Neural progenitor cell (in vitro differentiated cells): ENCODE data around the gene KCNIP1. TPM values are rescaled to one million over a fixed set of nuclear protein-coding genes. Genes with fewer than 3 reads are reported as not detected.

Experiments used
- DNase-seq: peaks from one replicate; pipeline ENCODE4 v3.0.0-alpha.2; 2016; ENCODE audit warnings: low spot score
- H2AFZ ChIP-seq: fragments of 200-600 bp; sonication (generic); replicated peaks from 2 replicates; pipeline ENCODE4 v1.6.1; 2016; ENCODE audit warnings: antibody characterized with exemption
- H3F3A ChIP-seq: fragments of 200-600 bp; sonication (generic); 2 replicates; pipeline ENCODE4 v1.6.1; 2016; ENCODE audit warnings: antibody characterized with exemption, low read depth
- H3K27ac ChIP-seq: fragments of 200-600 bp; sonication (generic); 2 replicates; pipeline ENCODE4 v1.5.1; 2016; ENCODE audit warnings: mild to moderate bottlenecking
- H3K27me3 ChIP-seq: fragments of 200-600 bp; sonication (generic); 2 replicates; pipeline ENCODE4 v1.6.1; 2016; ENCODE audit warnings: mild to moderate bottlenecking, moderate library complexity
- H3K36me3 ChIP-seq: fragments of 200-600 bp; sonication (generic); 2 replicates; pipeline ENCODE4 v1.5.1; 2016
- H3K4me1 ChIP-seq: fragments of 200-600 bp; sonication (generic); 2 replicates; pipeline ENCODE4 v1.6.1; 2016; ENCODE audit warnings: mixed run types
- H3K4me2 ChIP-seq: fragments of 200-600 bp; sonication (generic); 2 replicates; pipeline ENCODE4 v1.6.1; 2016
- H3K4me3 ChIP-seq: fragments of 200-600 bp; sonication (generic); 2 replicates; pipeline ENCODE4 v1.5.1; 2016
- H3K79me2 ChIP-seq: fragments of 200-600 bp; sonication (generic); 2 replicates; pipeline ENCODE4 v1.6.1; 2016; ENCODE audit warnings: low read depth
- H3K9ac ChIP-seq: fragments of 200-600 bp; sonication (generic); 2 replicates; pipeline ENCODE4 v1.6.1; 2016
- H3K9me3 ChIP-seq: fragments of 200-600 bp; sonication (generic); 2 replicates; pipeline ENCODE4 v1.5.1; 2016; ENCODE audit warnings: low read depth
- H4K20me1 ChIP-seq: fragments of 200-600 bp; sonication (generic); 2 replicates; pipeline ENCODE4 v1.6.1; 2016; ENCODE audit warnings: low read depth
- H3K27ac Mint-ChIP-seq: 3 replicates; pipeline ENCODE4 v1.8.0; 2021; ENCODE audit warnings: mixed read lengths
- H3K27me3 Mint-ChIP-seq: 2 replicates; pipeline ENCODE4 v1.8.0; 2022; ENCODE audit warnings: low read depth, mild to moderate bottlenecking, inconsistent platforms, moderate library complexity, mixed read lengths; ENCODE audit not compliant: insufficient read depth
- H3K36me3 Mint-ChIP-seq: 3 replicates; pipeline ENCODE4 v1.8.0; 2021; ENCODE audit warnings: mixed read lengths
- H3K4me1 Mint-ChIP-seq: 3 replicates; pipeline ENCODE4 v1.8.0; 2021; ENCODE audit warnings: mixed read lengths
- H3K4me3 Mint-ChIP-seq: 3 replicates; pipeline ENCODE4 v1.8.0; 2021; ENCODE audit warnings: mild to moderate bottlenecking, moderate library complexity, mixed read lengths
- H3K9me3 Mint-ChIP-seq: 3 replicates; pipeline ENCODE4 v1.8.0; 2020; ENCODE audit warnings: mixed read lengths
- CTCF ChIP-seq: fragments of 200-600 bp; sonication (generic); IDR thresholded peaks from 2 replicates; pipeline ENCODE4 v1.5.1; 2017; ENCODE audit warnings: antibody characterized with exemption, mild to moderate bottlenecking
- EZH2 ChIP-seq: fragments of 200-600 bp; sonication (generic); IDR thresholded peaks from 2 replicates; pipeline ENCODE4 v1.6.1; 2017; ENCODE audit warnings: antibody characterized with exemption, mild to moderate bottlenecking, moderate library complexity
- EZH2phosphoT487 ChIP-seq: fragments of 200-600 bp; sonication (generic); IDR thresholded peaks from 2 replicates; pipeline ENCODE4 v1.6.1; 2017; ENCODE audit warnings: antibody characterized with exemption
- total RNA-seq: library from RNA; depleted of rRNA; stranded (reverse); fragments of >200 nt; gene quantifications from 2 replicates; pipeline ENCODE4 v1.2.3, GENCODE V29; 2015; ENCODE audit warnings: low replicate concordance

KCNIP1 gene
- total RNA-seq, 1 donor from 2014 or later, result 2.8 TPM

- H3K27ac Mint-ChIP-seq, result no peak overlapping the region
- no peak for DNase-seq
- no peaks in the 10 kb centered on the region for H3K4me1 ChIP-seq
Measured at GRCh38 chr5:170484459-170484831, 19.4 kb upstream of the KCNIP1 start.

GRCh38 chr5:170484847-170485615 is 18.8 kb upstream of the KCNIP1 start:
- TF ChIP-seq EZH2phosphoT487 (no peak), CTCF (no peak), EZH2 (no peak)
- H3K9ac ChIP-seq, result no peak overlapping the region
- H3K4me1 ChIP-seq, result no peaks in the 10 kb centered on the region
- no peak overlapping the region for H3K27ac ChIP-seq
- peaks cover 36% of the 10 kb centered on the region for H3K4me1 Mint-ChIP-seq
- no peak overlapping the region for H2AFZ ChIP-seq
- H3K79me2 ChIP-seq, result no peaks in the 10 kb centered on the region
- no peak overlapping the region for H3K4me3 Mint-ChIP-seq
- H3K27me3 ChIP-seq, result no peaks in the 10 kb centered on the region
- no peak overlapping the region for H3K4me3 ChIP-seq
- H3K36me3 Mint-ChIP-seq, result no peaks in the 10 kb centered on the region
- no peaks in the 10 kb centered on the region for H3K36me3 ChIP-seq
- peak overlapping the region; percentile 80 for H3K27ac Mint-ChIP-seq
- H3K27me3 Mint-ChIP-seq, result no peaks in the 10 kb centered on the region
- H3K4me2 ChIP-seq, result no peak overlapping the region
- peaks cover 2% of the 10 kb centered on the region for H3K9me3 Mint-ChIP-seq
- no peaks in the 10 kb centered on the region for H3F3A ChIP-seq
- no peaks in the 10 kb centered on the region for H3K9me3 ChIP-seq
- H4K20me1 ChIP-seq, result no peaks in the 10 kb centered on the region
- DNase-seq, result no peak

More at GRCh38 chr5:170484459-170484831, 19.4 kb upstream of the KCNIP1 start:
- Mint-ChIP-seq H3K4me1 (peaks cover 42% of the 10 kb centered on the region), H3K27me3 (no peaks in the 10 kb centered on the region), H3K9me3 (peaks cover 2% of the 10 kb centered on the region), H3K36me3 (no peaks in the 10 kb centered on the region), H3K4me3 (no peak overlapping the region)
- TF ChIP-seq EZH2phosphoT487 (no peak), EZH2 (no peak), CTCF (no peak)
- no peak overlapping the region for H3K9ac ChIP-seq
- no peak overlapping the region for H3K4me2 ChIP-seq
- no peaks in the 10 kb centered on the region for H3K9me3 ChIP-seq
- H3K36me3 ChIP-seq, result no peaks in the 10 kb centered on the region
- no peak overlapping the region for H3K4me3 ChIP-seq
- no peak overlapping the region for H2AFZ ChIP-seq
- no peaks in the 10 kb centered on the region for H4K20me1 ChIP-seq
- H3F3A ChIP-seq, result no peaks in the 10 kb centered on the region
- no peaks in the 10 kb centered on the region for H3K27me3 ChIP-seq
- H3K79me2 ChIP-seq, result no peaks in the 10 kb centered on the region
- no peak overlapping the region for H3K27ac ChIP-seq

GRCh38 chr5:170485616-170485911 is 18.3 kb upstream of the KCNIP1 start:
- Histone ChIP-seq H3K27ac (no peak overlapping the region), H3K4me2 (no peak overlapping the region), H2AFZ (no peak overlapping the region), H3K79me2 (no peaks in the 10 kb centered on the region), H3K9ac (no peak overlapping the region), H3K27me3 (no peaks in the 10 kb centered on the region), H3K9me3 (no peaks in the 10 kb centered on the region), H3K4me3 (no peak overlapping the region), H3F3A (no peaks in the 10 kb centered on the region), H3K4me1 (no peaks in the 10 kb centered on the region), H3K36me3 (no peaks in the 10 kb centered on the region), H4K20me1 (no peaks in the 10 kb centered on the region)
- Mint-ChIP-seq H3K36me3 (no peaks in the 10 kb centered on the region), H3K9me3 (peaks cover 2% of the 10 kb centered on the region), H3K4me1 (peaks cover 31% of the 10 kb centered on the region), H3K27me3 (no peaks in the 10 kb centered on the region), H3K27ac (no peak overlapping the region), H3K4me3 (no peak overlapping the region)
- no peak for DNase-seq
- TF ChIP-seq EZH2phosphoT487, result no peak

GRCh38 chr5:170486371-170486770 is 17.4 kb upstream of the KCNIP1 start:
- H3K9ac ChIP-seq, result no peak overlapping the region
- H3K36me3 ChIP-seq, result no peaks in the 10 kb centered on the region
- peaks cover 2% of the 10 kb centered on the region for H3K9me3 Mint-ChIP-seq
- H3K4me3 Mint-ChIP-seq, result no peak overlapping the region
- H3K27ac ChIP-seq, result no peak overlapping the region
- H3K27me3 ChIP-seq, result no peaks in the 10 kb centered on the region
- H3K27me3 Mint-ChIP-seq, result no peaks in the 10 kb centered on the region
- H3K4me1 Mint-ChIP-seq, result peaks cover 24% of the 10 kb centered on the region
- no peak overlapping the region for H3K4me2 ChIP-seq
- no peaks in the 10 kb centered on the region for H4K20me1 ChIP-seq
- H3K36me3 Mint-ChIP-seq, result no peaks in the 10 kb centered on the region
- H3K9me3 ChIP-seq, result no peaks in the 10 kb centered on the region
- no peak for DNase-seq
- H3K27ac Mint-ChIP-seq, result no peak overlapping the region
- no peaks in the 10 kb centered on the region for H3F3A ChIP-seq
- H3K4me3 ChIP-seq, result no peak overlapping the region
- no peaks in the 10 kb centered on the region for H3K4me1 ChIP-seq
- no peak for TF ChIP-seq EZH2
- H2AFZ ChIP-seq, result no peak overlapping the region
- no peaks in the 10 kb centered on the region for H3K79me2 ChIP-seq
